ENCODE measurements around the gene PRMT1.
A peak's percentile ranks its signal among the peaks of the same experiment; 100 is the strongest.

PRMT1 gene

GRCh38 chr19:49652551-49653465 lies 24.3 kb upstream of the PRMT1 start:
- Histone ChIP-seq H3K14ac (ENCODE audit: low read length) (no peak overlapping the region), H3K4ac (ENCODE audit: low read length) (no peak overlapping the region), H3K9ac (ENCODE audit: low read depth, low read length, poor library complexity) (no peak overlapping the region), H2BK12ac (ENCODE audit: low read length) (no peak overlapping the region), H2AK5ac (ENCODE audit: low read depth, low read length) (no peak overlapping the region), H2BK120ac (ENCODE audit: low read depth, low read length) (no peak overlapping the region), H3K4me1 (ENCODE audit: control insufficient read depth in 2 of 2, insufficient read depth in 1 of 2, low read depth in 1 of 2, low read length in 2 of 2) (no peaks in the 10 kb centered on the region), H4K8ac (ENCODE audit: low read depth, low read length) (peak overlapping the region; percentile 82), H3K27ac (replicated peaks; ENCODE audit: low read length) (no peak overlapping the region), H3K36me3 (replicated peaks in 1 of 2; ENCODE audit: control insufficient read depth in 2 of 2, insufficient read depth in 2 of 2, low read length in 2 of 2) (peaks cover 57 to 90% of the 10 kb centered on the region in 2 donors), H3K4me3 (ENCODE audit: low read length in 2 of 2) (no peak overlapping the region), H3K27me3 (ENCODE audit: control insufficient read depth in 3 of 3, insufficient read depth in 3 of 3, low read depth in 1 of 3, low read length in 3 of 3) (no peaks in the 10 kb centered on the region), H3K4me2 (ENCODE audit: insufficient read depth, low read length, poor library complexity, severe bottlenecking) (no peak overlapping the region), H4K91ac (ENCODE audit: low read depth, low read length, poor library complexity) (no peak overlapping the region), H3K18ac (ENCODE audit: low read length) (no peak overlapping the region), H2AFZ (ENCODE audit: low read length) (no peak overlapping the region), H2BK15ac (ENCODE audit: low read length) (no peak overlapping the region), H2BK5ac (ENCODE audit: low read length) (peak overlapping the region; percentile 53), H3K79me1 (ENCODE audit: low read depth, low read length) (peaks cover 26% of the 10 kb centered on the region), H3K23ac (ENCODE audit: low read depth, low read length, poor library complexity) (peak overlapping the region; percentile 31), H3K9me3 (replicated peaks in 1 of 2; ENCODE audit: control insufficient read depth in 2 of 2, insufficient read depth in 1 of 2, low read depth in 1 of 2, low read length in 2 of 2) (no peaks in the 10 kb centered on the region)
- no peak for DNase-seq (ENCODE audit: low spot score)
- no CpG with 5 or more reads among the region's 58 CpGs for WGBS, 2 donors (ENCODE audit: extremely low coverage in 2 of 2, insufficient read length in 2 of 2, insufficient replicate concordance in 1 of 2)

GRCh38 chr19:49653466-49653806 lies 23.6 kb upstream of the PRMT1 start:
- no peak overlapping the region for H3K4ac ChIP-seq (ENCODE audit: low read length)
- no peak overlapping the region for H3K27ac ChIP-seq (replicated peaks; ENCODE audit: low read length)
- no peaks in the 10 kb centered on the region for H3K9me3 ChIP-seq (replicated peaks in 1 of 2; ENCODE audit: control insufficient read depth in 2 of 2, insufficient read depth in 1 of 2, low read depth in 1 of 2, low read length in 2 of 2)
- H2BK15ac ChIP-seq (ENCODE audit: low read length) = no peak overlapping the region
- H3K18ac ChIP-seq (ENCODE audit: low read length) = no peak overlapping the region
- H3K36me3 ChIP-seq (replicated peaks in 1 of 2; ENCODE audit: control insufficient read depth in 2 of 2, insufficient read depth in 2 of 2, low read length in 2 of 2) = peaks cover 59 to 90% of the 10 kb centered on the region in 2 donors
- DNase-seq (ENCODE audit: low spot score) = no peak
- no peak overlapping the region for H4K91ac ChIP-seq (ENCODE audit: low read depth, low read length, poor library complexity)
- no peaks in the 10 kb centered on the region for H3K4me1 ChIP-seq (ENCODE audit: control insufficient read depth in 2 of 2, insufficient read depth in 1 of 2, low read depth in 1 of 2, low read length in 2 of 2)
- H2AFZ ChIP-seq (ENCODE audit: low read length) = no peak overlapping the region
- H3K14ac ChIP-seq (ENCODE audit: low read length) = no peak overlapping the region
- no peak overlapping the region for H2AK5ac ChIP-seq (ENCODE audit: low read depth, low read length)
- H3K79me1 ChIP-seq (ENCODE audit: low read depth, low read length) = peaks cover 26% of the 10 kb centered on the region
- H3K9ac ChIP-seq (ENCODE audit: low read depth, low read length, poor library complexity) = no peak overlapping the region
- H3K27me3 ChIP-seq (ENCODE audit: control insufficient read depth in 3 of 3, insufficient read depth in 3 of 3, low read depth in 1 of 3, low read length in 3 of 3) = no peaks in the 10 kb centered on the region
- H3K23ac ChIP-seq (ENCODE audit: low read depth, low read length, poor library complexity) = peak overlapping the region; percentile 31
- H2BK12ac ChIP-seq (ENCODE audit: low read length) = no peak overlapping the region
- no peak overlapping the region for H3K4me2 ChIP-seq (ENCODE audit: insufficient read depth, low read length, poor library complexity, severe bottlenecking)
- no peak overlapping the region for H2BK5ac ChIP-seq (ENCODE audit: low read length)
- H4K8ac ChIP-seq (ENCODE audit: low read depth, low read length) = no peak overlapping the region
- H3K4me3 ChIP-seq (ENCODE audit: low read length in 2 of 2) = no peak overlapping the region
- H2BK120ac ChIP-seq (ENCODE audit: low read depth, low read length) = no peak overlapping the region
- WGBS, 2 donors (ENCODE audit: extremely low coverage in 2 of 2, insufficient read length in 2 of 2, insufficient replicate concordance in 1 of 2) = no CpG with 5 or more reads among the region's 13 CpGs

- Histone ChIP-seq H2AK5ac (ENCODE audit: low read depth, low read length) (no peak overlapping the region), H2AFZ (ENCODE audit: low read length) (no peak overlapping the region), H3K4me1 (ENCODE audit: control insufficient read depth in 2 of 2, insufficient read depth in 1 of 2, low read depth in 1 of 2, low read length in 2 of 2) (no peaks in the 10 kb centered on the region), H3K79me1 (ENCODE audit: low read depth, low read length) (peaks cover 25% of the 10 kb centered on the region), H3K27ac (replicated peaks; ENCODE audit: low read length) (no peak overlapping the region), H3K4ac (ENCODE audit: low read length) (no peak overlapping the region), H2BK5ac (ENCODE audit: low read length) (no peak overlapping the region), H2BK120ac (ENCODE audit: low read depth, low read length) (no peak overlapping the region), H3K4me2 (ENCODE audit: insufficient read depth, low read length, poor library complexity, severe bottlenecking) (no peak overlapping the region), H2BK15ac (ENCODE audit: low read length) (no peak overlapping the region), H3K14ac (ENCODE audit: low read length) (no peak overlapping the region), H3K23ac (ENCODE audit: low read depth, low read length, poor library complexity) (no peak overlapping the region), H3K27me3 (ENCODE audit: control insufficient read depth in 3 of 3, insufficient read depth in 3 of 3, low read depth in 1 of 3, low read length in 3 of 3) (no peaks in the 10 kb centered on the region), H3K9me3 (replicated peaks in 1 of 2; ENCODE audit: control insufficient read depth in 2 of 2, insufficient read depth in 1 of 2, low read depth in 1 of 2, low read length in 2 of 2) (no peaks in the 10 kb centered on the region), H2BK12ac (ENCODE audit: low read length) (no peak overlapping the region), H4K91ac (ENCODE audit: low read depth, low read length, poor library complexity) (no peak overlapping the region), H3K4me3 (ENCODE audit: low read length in 2 of 2) (no peak overlapping the region), H3K36me3 (replicated peaks in 1 of 2; ENCODE audit: control insufficient read depth in 2 of 2, insufficient read depth in 2 of 2, low read length in 2 of 2) (peaks cover 66 to 92% of the 10 kb centered on the region in 2 donors), H3K18ac (ENCODE audit: low read length) (peak overlapping the region; percentile 28), H3K9ac (ENCODE audit: low read depth, low read length, poor library complexity) (no peak overlapping the region), H4K8ac (ENCODE audit: low read depth, low read length) (no peak overlapping the region)
- WGBS, 2 donors (ENCODE audit: extremely low coverage in 2 of 2, insufficient read length in 2 of 2, insufficient replicate concordance in 1 of 2) = no CpG with 5 or more reads among the region's 10 CpGs
- DNase-seq (ENCODE audit: low spot score) = no peak
Measured at GRCh38 chr19:49654581-49654980, 22.5 kb upstream of the PRMT1 start.

GRCh38 chr19:49655570-49656455 lies 21.3 kb upstream of the PRMT1 start:
- no peak overlapping the region for H3K4ac ChIP-seq (ENCODE audit: low read length)
- H2AK5ac ChIP-seq (ENCODE audit: low read depth, low read length) = no peak overlapping the region
- H3K4me2 ChIP-seq (ENCODE audit: insufficient read depth, low read length, poor library complexity, severe bottlenecking) = no peak overlapping the region
- no peak overlapping the region for H3K18ac ChIP-seq (ENCODE audit: low read length)
- H2BK120ac ChIP-seq (ENCODE audit: low read depth, low read length) = no peak overlapping the region
- H4K91ac ChIP-seq (ENCODE audit: low read depth, low read length, poor library complexity) = no peak overlapping the region
- H2AFZ ChIP-seq (ENCODE audit: low read length) = no peak overlapping the region
- no peak for DNase-seq (ENCODE audit: low spot score)
- H3K9me3 ChIP-seq (replicated peaks in 1 of 2; ENCODE audit: control insufficient read depth in 2 of 2, insufficient read depth in 1 of 2, low read depth in 1 of 2, low read length in 2 of 2) = peaks cover 4 to 5% of the 10 kb centered on the region in 2 donors
- H3K4me1 ChIP-seq (ENCODE audit: control insufficient read depth in 2 of 2, insufficient read depth in 1 of 2, low read depth in 1 of 2, low read length in 2 of 2) = no peaks in the 10 kb centered on the region
- H3K79me1 ChIP-seq (ENCODE audit: low read depth, low read length) = peaks cover 23% of the 10 kb centered on the region
- no CpG with 5 or more reads among the region's 23 CpGs for WGBS, 2 donors (ENCODE audit: extremely low coverage in 2 of 2, insufficient read length in 2 of 2, insufficient replicate concordance in 1 of 2)
- H3K4me3 ChIP-seq (ENCODE audit: low read length in 2 of 2) = no peak overlapping the region
- no peak overlapping the region for H3K9ac ChIP-seq (ENCODE audit: low read depth, low read length, poor library complexity)
- peak overlapping the region; percentile 34 for H3K23ac ChIP-seq (ENCODE audit: low read depth, low read length, poor library complexity)
- H2BK12ac ChIP-seq (ENCODE audit: low read length) = no peak overlapping the region
- H3K14ac ChIP-seq (ENCODE audit: low read length) = no peak overlapping the region
- H4K8ac ChIP-seq (ENCODE audit: low read depth, low read length) = no peak overlapping the region
- no peak overlapping the region for H2BK5ac ChIP-seq (ENCODE audit: low read length)
- H3K27ac ChIP-seq (replicated peaks; ENCODE audit: low read length) = no peak overlapping the region
- peaks cover 64 to 92% of the 10 kb centered on the region in 2 donors for H3K36me3 ChIP-seq (replicated peaks in 1 of 2; ENCODE audit: control insufficient read depth in 2 of 2, insufficient read depth in 2 of 2, low read length in 2 of 2)
- no peaks in the 10 kb centered on the region for H3K27me3 ChIP-seq (ENCODE audit: control insufficient read depth in 3 of 3, insufficient read depth in 3 of 3, low read depth in 1 of 3, low read length in 3 of 3)
- H2BK15ac ChIP-seq (ENCODE audit: low read length) = no peak overlapping the region

Measured in neuronal stem cell (in vitro differentiated cells).